ENCODE results near the gene KIAA0753.
A peak's percentile ranks its signal among the peaks of the same experiment; 100 is the strongest.
"Not testable (repeated sequence)": the region's sequence is repeated elsewhere in the genome, so short reads cannot be mapped to it uniquely, and the experiment has no call there.

The KIAA0753 gene

GRCh38 chr17:6596081-6596480 is 44.4 kb downstream of the KIAA0753 start:
- no peak for DNase-seq

- not testable (repeated sequence) for DNase-seq
These were observed 47.1 kb downstream of the KIAA0753 start for GRCh38 chr17:6593371-6593770.

- DNase-seq = no peak
These were observed 48.3 kb downstream of the KIAA0753 start for GRCh38 chr17:6592173-6592572.

GRCh38 chr17:6591599-6592158 is 48.8 kb downstream of the KIAA0753 start:
- no peak for DNase-seq

- DNase-seq = no peak
These were observed 51.1 kb downstream of the KIAA0753 start for GRCh38 chr17:6589266-6589946.

- no peak for DNase-seq
These were observed 52.3 kb downstream of the KIAA0753 start for GRCh38 chr17:6588165-6588564.

GRCh38 chr17:6587310-6587709 is 53.2 kb downstream of the KIAA0753 start:
- no peak for DNase-seq

GRCh38 chr17:6583411-6583810 is 57.1 kb downstream of the KIAA0753 start:
- DNase-seq = no peak

GRCh38 chr17:6580625-6581024 is 59.9 kb downstream of the KIAA0753 start:
- no peak for DNase-seq

GRCh38 chr17:6578491-6578890 is 62.0 kb downstream of the KIAA0753 start:
- no peak for DNase-seq

- DNase-seq = no peak
These were observed 62.7 kb downstream of the KIAA0753 start for GRCh38 chr17:6577686-6578263.

GRCh38 chr17:6576038-6576785 is 64.3 kb downstream of the KIAA0753 start:
- DNase-seq = no peak

GRCh38 chr17:6575596-6575988 is 64.9 kb downstream of the KIAA0753 start:
- no peak for DNase-seq

- no peak for DNase-seq
These were observed 65.6 kb downstream of the KIAA0753 start for GRCh38 chr17:6574687-6575595.

- DNase-seq = no peak
These were observed 66.4 kb downstream of the KIAA0753 start for GRCh38 chr17:6573982-6574686.

GRCh38 chr17:6573495-6573894 is 67.0 kb downstream of the KIAA0753 start:
- not testable (repeated sequence) for DNase-seq

- DNase-seq = no peak
These were observed 67.5 kb downstream of the KIAA0753 start for GRCh38 chr17:6572972-6573370.

- no peak for DNase-seq
These were observed 69.1 kb downstream of the KIAA0753 start for GRCh38 chr17:6571452-6571781.

GRCh38 chr17:6570731-6571451 is 69.6 kb downstream of the KIAA0753 start:
- peak; percentile 29 for DNase-seq

GRCh38 chr17:6569370-6570285 is 70.9 kb downstream of the KIAA0753 start:
- DNase-seq = no peak
